Fibroblast of mammary gland (primary cell): ENCODE measurements around the gene CDH1.

ENCODE experiments used
- DNase-seq: peaks from one replicate; pipeline ENCODE4 v3.0.0-alpha.2; 2010; ENCODE audit warnings: low read depth
- H3K4me3 ChIP-seq: 2 replicates; pipeline ENCODE4 v1.5.1; 2011; ENCODE audit warnings: low read depth, mild to moderate bottlenecking, low read length, moderate library complexity; ENCODE audit not compliant: control insufficient read depth
- CTCF ChIP-seq: conservative IDR thresholded peaks from 2 replicates; pipeline ENCODE4 v1.5.1; 2011; ENCODE audit warnings: low read depth, low read length, inconsistent platforms; ENCODE audit not compliant: control insufficient read depth, insufficient read depth

Gene CDH1

GRCh38 chr16:68737046-68737729 is at the start of gene CDH1:
TSS of gene CDH1 (plus strand) at chr16:68737292. CDS start at chr16:68737416, 124 bp downstream.
- DNase-seq = no peak
- no peak within 1 kb of the TSS for H3K4me3 ChIP-seq
- TF ChIP-seq CTCF = no peak

- no peak for DNase-seq
- TF ChIP-seq CTCF = no peak
- no peak overlapping the region for H3K4me3 ChIP-seq
Measured at GRCh38 chr16:68689921-68690320, 47.2 kb upstream of the CDH1 start.

- DNase-seq = no peak
- H3K4me3 ChIP-seq = no peak overlapping the region
- no peak for TF ChIP-seq CTCF
Measured at GRCh38 chr16:68695575-68695974, 41.5 kb upstream of the CDH1 start.

GRCh38 chr16:68696514-68696913 is 40.6 kb upstream of the CDH1 start:
- H3K4me3 ChIP-seq = no peak overlapping the region
- DNase-seq = no peak
- TF ChIP-seq CTCF = no peak

GRCh38 chr16:68698091-68698490 is 39.0 kb upstream of the CDH1 start:
- no peak for TF ChIP-seq CTCF
- no peak overlapping the region for H3K4me3 ChIP-seq
- DNase-seq = no peak

- no peak for TF ChIP-seq CTCF
- no peak overlapping the region for H3K4me3 ChIP-seq
- peak; percentile 17 for DNase-seq
Measured at GRCh38 chr16:68700120-68700519, 37.0 kb upstream of the CDH1 start.

GRCh38 chr16:68700831-68701230 is 36.3 kb upstream of the CDH1 start:
- H3K4me3 ChIP-seq = no peak overlapping the region

More at GRCh38 chr16:68700831-68701230, 36.3 kb upstream of the CDH1 start:
- DNase-seq = no peak
- no peak for TF ChIP-seq CTCF
